HEK293 (cell line): ENCODE data around the gene PABPC3.

Source experiments
- CTCF ChIA-PET: fragments of 350-600 bp; formaldehyde crosslinking; extraction: SDS; loops from one replicate; lab custom pipeline; 2021; ENCODE audit warnings: antibody characterized with exemption; lab: Yijun Ruan, JAX
- POLR2A ChIA-PET: fragments of 300-600 bp; formaldehyde crosslinking; extraction: SDS; loops from one replicate; lab custom pipeline; 2020; ENCODE audit warnings: antibody characterized with exemption, inconsistent platforms; lab: Yijun Ruan, JAX
- H3K27ac ChIP-seq: fragments of 200-500 bp; sonication (Bioruptor generic); 2 replicates; pipeline ENCODE4 v1.5.1; 2014; ENCODE audit warnings: low read depth, low read length, control low read depth, inconsistent platforms; ENCODE audit errors: extremely low read depth
- H3K36me3 ChIP-seq, 2 experiments: fragments of 200-500 bp in 1 of 2; sonication (Bioruptor generic) in 1 of 2; 1 replicate in 1 of 2; 2 replicates in 1 of 2; pipeline ENCODE4 v1.5.1; 2014 to 2017; ENCODE audit warnings: inconsistent platforms in 2 of 2, low read length in 2 of 2; ENCODE audit not compliant: control insufficient read depth in 2 of 2, insufficient read depth in 1 of 2
- H3K4me1 ChIP-seq: fragments of 200-500 bp; sonication (Bioruptor generic); 2 replicates; pipeline ENCODE4 v1.5.1; 2014; ENCODE audit warnings: mild to moderate bottlenecking, low read length, inconsistent platforms; ENCODE audit not compliant: control insufficient read depth, insufficient read depth
- H3K4me3 ChIP-seq: 2 replicates; pipeline ENCODE4 v1.5.1; 2011; ENCODE audit warnings: low read depth, mild to moderate bottlenecking, control low read depth, low read length, moderate library complexity
- H3K9me3 ChIP-seq: fragments of 200-500 bp; sonication (Bioruptor generic); 2 replicates; pipeline ENCODE4 v1.5.1; 2014; ENCODE audit warnings: low read depth, low read length, inconsistent platforms; ENCODE audit not compliant: control insufficient read depth, insufficient read depth
- HOXC10 ChIP-seq: sonication (generic); formaldehyde crosslinking; IDR thresholded peaks from 2 replicates; pipeline ENCODE4 v1.8.1; 2023; ENCODE audit warnings: mild to moderate bottlenecking, missing genetic modification reagents
- HOXD13 ChIP-seq: sonication (generic); formaldehyde crosslinking; IDR thresholded peaks from 2 replicates; pipeline ENCODE4 v1.8.0; 2022; ENCODE audit warnings: missing genetic modification reagents, borderline replicate concordance
- KLF1 ChIP-seq: fragments of 450-650 bp; formaldehyde crosslinking; IDR thresholded peaks from 2 replicates; pipeline ENCODE4 v1.5.1; 2016; ENCODE audit warnings: missing biosample characterization, missing genetic modification characterization
- MZF1 ChIP-seq: fragments of 450-650 bp; formaldehyde crosslinking; IDR thresholded peaks from 2 replicates; pipeline ENCODE4 v1.5.1; 2017; ENCODE audit warnings: missing biosample characterization, missing genetic modification characterization, borderline replicate concordance
- RBAK ChIP-seq: fragments of 450-650 bp; formaldehyde crosslinking; IDR thresholded peaks from 2 replicates; pipeline ENCODE4 v1.5.1; 2016; ENCODE audit warnings: missing biosample characterization, missing genetic modification characterization
- YY1 ChIP-seq: fragments of 450-650 bp; formaldehyde crosslinking; IDR thresholded peaks from 2 replicates; pipeline ENCODE4 v1.5.1; 2018; ENCODE audit warnings: missing biosample characterization, missing genetic modification characterization
- ZNF140 ChIP-seq: fragments of 450-650 bp; formaldehyde crosslinking; IDR thresholded peaks from 2 replicates; pipeline ENCODE4 v1.5.1; 2016; ENCODE audit warnings: missing biosample characterization, missing genetic modification characterization
- ZNF146 ChIP-seq: fragments of 450-650 bp; formaldehyde crosslinking; IDR thresholded peaks from 2 replicates; pipeline ENCODE4 v1.5.1; 2016; ENCODE audit warnings: missing biosample characterization, missing genetic modification characterization
- ZNF2 ChIP-seq: fragments of 450-650 bp; formaldehyde crosslinking; IDR thresholded peaks from 2 replicates; pipeline ENCODE4 v1.5.1; 2016; ENCODE audit warnings: missing biosample characterization, missing genetic modification characterization
- ZNF311 ChIP-seq: fragments of 450-650 bp; formaldehyde crosslinking; IDR thresholded peaks from 2 replicates; pipeline ENCODE4 v1.5.1; 2017; ENCODE audit warnings: missing biosample characterization, missing genetic modification characterization, borderline replicate concordance
- ZNF398 ChIP-seq: fragments of 450-650 bp; formaldehyde crosslinking; IDR thresholded peaks from 2 replicates; pipeline ENCODE4 v1.5.1; 2017; ENCODE audit warnings: missing biosample characterization, missing genetic modification characterization
- ZNF426 ChIP-seq: fragments of 450-650 bp; formaldehyde crosslinking; IDR thresholded peaks from 2 replicates; pipeline ENCODE4 v1.5.1; 2017; ENCODE audit warnings: missing biosample characterization, missing genetic modification characterization, mild to moderate bottlenecking, inconsistent platforms, moderate library complexity
- ZNF433 ChIP-seq: fragments of 450-650 bp; formaldehyde crosslinking; IDR thresholded peaks from 2 replicates; pipeline ENCODE4 v1.5.1; 2016; ENCODE audit warnings: missing biosample characterization, missing genetic modification characterization, low read depth
- ZNF529 ChIP-seq: fragments of 450-650 bp; formaldehyde crosslinking; IDR thresholded peaks from 2 replicates; pipeline ENCODE4 v1.5.1; 2017; ENCODE audit warnings: missing genetic modification characterization, missing biosample characterization; ENCODE audit not compliant: insufficient replicate concordance
- ZNF560 ChIP-seq: fragments of 450-650 bp; formaldehyde crosslinking; IDR thresholded peaks from 2 replicates; pipeline ENCODE4 v1.5.1; 2017; ENCODE audit warnings: missing biosample characterization, missing genetic modification characterization, borderline replicate concordance
- ZNF654 ChIP-seq: fragments of 450-650 bp; formaldehyde crosslinking; IDR thresholded peaks from 2 replicates; pipeline ENCODE4 v1.5.1; 2016; ENCODE audit warnings: low read depth, missing biosample characterization, missing genetic modification characterization
- ZNF707 ChIP-seq: fragments of 450-650 bp; formaldehyde crosslinking; IDR thresholded peaks from 2 replicates; pipeline ENCODE4 v1.5.1; 2016; ENCODE audit warnings: missing biosample characterization, missing genetic modification characterization
- ZSCAN16 ChIP-seq: fragments of 450-650 bp; formaldehyde crosslinking; IDR thresholded peaks from 2 replicates; pipeline ENCODE4 v1.5.1; 2016; ENCODE audit warnings: missing biosample characterization, missing genetic modification characterization
- ZSCAN23 ChIP-seq: fragments of 450-650 bp; formaldehyde crosslinking; IDR thresholded peaks from 2 replicates; pipeline ENCODE4 v1.5.1; 2016; ENCODE audit warnings: missing biosample characterization, missing genetic modification characterization
- TF ChIP-seq, protein P1 (sequence below): fragments of 450-650 bp; formaldehyde crosslinking; IDR thresholded peaks from 2 replicates; pipeline ENCODE4 v1.5.1; 2017; ENCODE audit warnings: missing biosample characterization, missing genetic modification characterization
- TF ChIP-seq, protein P2 (sequence below): fragments of 450-650 bp; formaldehyde crosslinking; IDR thresholded peaks from 2 replicates; pipeline ENCODE4 v1.5.1; 2016; ENCODE audit warnings: missing biosample characterization, missing genetic modification characterization, low read depth

Gene PABPC3

GRCh38 chr13:25068810-25069209, 27.1 kb upstream of the PABPC3 start:
- Histone ChIP-seq H3K9me3 (no peaks in the 10 kb centered on the region), H3K4me1 (no peaks in the 10 kb centered on the region), H3K4me3 (no peak overlapping the region), H3K36me3 (no peaks in the 10 kb centered on the region), H3K27ac (no peak overlapping the region)
- CTCF ChIA-PET = no interaction called here
- POLR2A ChIA-PET = no interaction called here
- TF ChIP-seq YY1 (tag by site-specific recombination) (no peak), RBAK (tag by site-specific recombination) (no peak), ZNF529 (tag by site-specific recombination) (no peak), ZNF311 (tag by site-specific recombination) (no peak), ZNF433 (tag by site-specific recombination) (no peak), ZSCAN16 (no peak)

- Histone ChIP-seq H3K27ac (no peak overlapping the region), H3K9me3 (no peaks in the 10 kb centered on the region), H3K4me1 (no peaks in the 10 kb centered on the region), H3K4me3 (no peak overlapping the region), H3K36me3 (no peaks in the 10 kb centered on the region)
- ChIA-PET CTCF (no interaction called here), POLR2A (no interaction called here)
- TF ChIP-seq ZNF654 (tag by site-specific recombination) (no peak), ZNF560 (tag by site-specific recombination) (no peak), HOXD13 (no peak), HOXC10 (CRISPR knock-in tag) (no peak), MZF1 (tag by site-specific recombination) (no peak)
These were observed 26.7 kb upstream of the PABPC3 start for GRCh38 chr13:25069236-25069635.

DNA sequence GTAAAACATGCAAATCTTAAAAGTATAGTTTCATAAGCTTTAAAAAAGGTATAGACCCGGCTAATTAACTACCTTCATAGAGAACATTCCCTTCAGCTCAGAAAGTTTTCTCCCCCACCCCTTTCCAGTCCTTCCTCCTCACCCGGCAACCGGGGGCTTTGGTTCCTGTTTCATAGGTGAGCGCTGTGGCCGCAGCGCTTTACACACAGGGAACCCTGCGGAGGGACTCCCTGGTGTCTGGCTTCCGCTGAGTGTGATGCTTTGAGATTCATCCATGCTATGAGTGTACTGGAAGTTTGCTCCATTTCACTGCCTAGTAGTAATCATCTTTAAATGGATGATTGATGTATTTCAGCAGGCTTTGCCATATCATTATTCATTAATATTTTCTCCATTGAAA, 26.0 kb upstream of the PABPC3 start:
- H3K27ac ChIP-seq = no peak overlapping the region
- POLR2A ChIA-PET = no interaction called here
- no peak overlapping the region for H3K4me3 ChIP-seq
- no peaks in the 10 kb centered on the region for H3K36me3 ChIP-seq
- CTCF ChIA-PET = interaction anchor here (0.8 kb wide), 1 partner anchor 14 kb away, joined by 3 read pairs; no protein-coding TSS in a partner anchor
- no peaks in the 10 kb centered on the region for H3K4me1 ChIP-seq
- TF ChIP-seq ZNF398 = no peak
- no peaks in the 10 kb centered on the region for H3K9me3 ChIP-seq

- no peaks in the 10 kb centered on the region for H3K4me1 ChIP-seq
- ChIA-PET POLR2A (no interaction called here), CTCF (no interaction called here)
- H3K4me3 ChIP-seq = no peak overlapping the region
- no peak overlapping the region for H3K27ac ChIP-seq
- H3K9me3 ChIP-seq = no peaks in the 10 kb centered on the region
- no peaks in the 10 kb centered on the region for H3K36me3 ChIP-seq
- TF ChIP-seq ZNF140 (peak; percentile 25; the same call in 1 of the 2 replicates), ZNF426 (no peak)
- TF ChIP-seq, all 188 proteins: peak for 1
These were observed 15.2 kb upstream of the PABPC3 start for GRCh38 chr13:25080773-25081172.

- Histone ChIP-seq H3K36me3 (no peaks in the 10 kb centered on the region), H3K27ac (no peak overlapping the region), H3K4me3 (no peak overlapping the region), H3K4me1 (no peaks in the 10 kb centered on the region), H3K9me3 (no peaks in the 10 kb centered on the region)
- CTCF ChIA-PET = interaction anchor here (0.7 to 4.6 kb wide), 9 partner anchors 9 to 1115 kb away, joined by 3 to 47 read pairs (median 6); no protein-coding TSS in a partner anchor
- POLR2A ChIA-PET = no interaction called here
- TF ChIP-seq ZNF707 (tag by site-specific recombination) (no peak), ZSCAN23 (tag by site-specific recombination) (no peak), KLF1 (tag by site-specific recombination) (no peak), YY1 (tag by site-specific recombination) (no peak), ZNF2 (no peak), ZNF146 (tag by site-specific recombination) (no peak)
- TF ChIP-seq, protein P1, sequence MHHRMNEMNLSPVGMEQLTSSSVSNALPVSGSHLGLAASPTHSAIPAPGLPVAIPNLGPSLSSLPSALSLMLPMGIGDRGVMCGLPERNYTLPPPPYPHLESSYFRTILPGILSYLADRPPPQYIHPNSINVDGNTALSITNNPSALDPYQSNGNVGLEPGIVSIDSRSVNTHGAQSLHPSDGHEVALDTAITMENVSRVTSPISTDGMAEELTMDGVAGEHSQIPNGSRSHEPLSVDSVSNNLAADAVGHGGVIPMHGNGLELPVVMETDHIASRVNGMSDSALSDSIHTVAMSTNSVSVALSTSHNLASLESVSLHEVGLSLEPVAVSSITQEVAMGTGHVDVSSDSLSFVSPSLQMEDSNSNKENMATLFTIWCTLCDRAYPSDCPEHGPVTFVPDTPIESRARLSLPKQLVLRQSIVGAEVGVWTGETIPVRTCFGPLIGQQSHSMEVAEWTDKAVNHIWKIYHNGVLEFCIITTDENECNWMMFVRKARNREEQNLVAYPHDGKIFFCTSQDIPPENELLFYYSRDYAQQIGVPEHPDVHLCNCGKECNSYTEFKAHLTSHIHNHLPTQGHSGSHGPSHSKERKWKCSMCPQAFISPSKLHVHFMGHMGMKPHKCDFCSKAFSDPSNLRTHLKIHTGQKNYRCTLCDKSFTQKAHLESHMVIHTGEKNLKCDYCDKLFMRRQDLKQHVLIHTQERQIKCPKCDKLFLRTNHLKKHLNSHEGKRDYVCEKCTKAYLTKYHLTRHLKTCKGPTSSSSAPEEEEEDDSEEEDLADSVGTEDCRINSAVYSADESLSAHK (tag by site-specific recombination) = no peak
- TF ChIP-seq, protein P2, sequence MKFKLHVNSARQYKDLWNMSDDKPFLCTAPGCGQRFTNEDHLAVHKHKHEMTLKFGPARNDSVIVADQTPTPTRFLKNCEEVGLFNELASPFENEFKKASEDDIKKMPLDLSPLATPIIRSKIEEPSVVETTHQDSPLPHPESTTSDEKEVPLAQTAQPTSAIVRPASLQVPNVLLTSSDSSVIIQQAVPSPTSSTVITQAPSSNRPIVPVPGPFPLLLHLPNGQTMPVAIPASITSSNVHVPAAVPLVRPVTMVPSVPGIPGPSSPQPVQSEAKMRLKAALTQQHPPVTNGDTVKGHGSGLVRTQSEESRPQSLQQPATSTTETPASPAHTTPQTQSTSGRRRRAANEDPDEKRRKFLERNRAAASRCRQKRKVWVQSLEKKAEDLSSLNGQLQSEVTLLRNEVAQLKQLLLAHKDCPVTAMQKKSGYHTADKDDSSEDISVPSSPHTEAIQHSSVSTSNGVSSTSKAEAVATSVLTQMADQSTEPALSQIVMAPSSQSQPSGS = no peak
These were observed 11.8 kb upstream of the PABPC3 start for GRCh38 chr13:25084096-25084495.
